Measurements from ENCODE around the gene MYO5A.
A peak's percentile ranks its signal among the peaks of the same experiment; 100 is the strongest.
"Not testable (repeated sequence)": the region's sequence is repeated elsewhere in the genome, so short reads cannot be mapped to it uniquely, and the experiment has no call there.

MYO5A gene

DNA sequence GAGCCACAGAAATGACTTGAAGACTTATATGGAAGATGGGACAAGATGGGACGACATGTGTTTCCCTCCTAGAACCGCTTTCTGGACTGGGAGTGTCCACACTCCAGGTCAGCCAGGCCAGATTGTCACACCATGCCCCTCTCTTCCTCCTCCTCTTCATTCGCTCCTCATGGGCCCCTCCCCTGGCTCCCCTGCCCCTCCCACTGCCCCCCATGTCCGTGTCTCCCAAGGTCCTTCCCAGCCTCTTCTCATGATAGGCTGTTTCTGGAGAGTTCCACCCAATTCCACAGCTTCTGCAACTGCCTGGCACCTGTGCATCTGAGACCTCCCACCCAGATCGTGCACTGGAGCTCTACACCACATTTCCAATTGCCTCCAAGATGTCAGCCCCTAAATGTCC lies 239.7 kb downstream of the MYO5A start:
- no peak for DNase-seq (ENCODE audit: low read depth, low spot score)

DNA sequence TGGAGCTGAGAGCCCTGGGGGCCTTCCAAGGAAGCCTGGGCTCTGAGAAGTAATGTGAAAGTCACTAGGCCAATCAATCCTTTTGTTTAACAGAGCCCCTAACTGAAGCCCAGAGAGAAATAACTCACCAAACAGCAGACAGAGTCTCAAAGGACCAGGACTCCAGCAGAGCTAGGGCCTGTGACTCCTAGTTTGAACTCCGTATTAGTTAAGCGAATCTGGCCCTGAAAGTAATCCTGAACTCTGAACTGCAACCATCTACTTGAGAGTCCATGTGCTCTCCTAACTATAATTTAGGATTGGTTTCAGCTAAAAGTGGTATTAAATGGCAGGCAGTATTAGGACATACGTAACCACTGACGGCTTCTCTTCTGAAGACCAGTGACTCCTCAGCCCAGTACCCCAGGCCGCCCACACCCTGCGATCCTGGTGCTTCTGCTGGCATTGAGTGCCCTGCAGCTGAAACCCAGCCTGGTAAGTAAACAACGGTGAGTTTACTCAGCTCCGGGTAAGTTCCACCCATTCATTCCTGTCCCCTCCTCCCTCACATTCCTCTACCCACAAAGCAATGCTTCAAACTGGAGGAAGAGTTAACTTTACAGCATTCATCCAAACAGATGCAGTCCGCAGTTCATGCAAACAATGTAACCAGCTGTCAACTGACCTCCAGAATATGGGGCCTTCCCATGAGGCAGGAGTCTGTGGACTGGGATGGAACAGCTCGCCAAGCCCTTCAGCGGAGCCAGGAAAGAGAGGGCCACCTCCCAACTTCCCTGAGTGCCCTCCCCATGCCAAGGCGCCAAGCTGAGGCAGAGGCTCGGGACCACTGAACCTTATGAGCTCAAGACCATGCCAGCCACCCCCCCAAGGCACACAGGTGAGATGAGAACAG lies 240.4 kb downstream of the MYO5A start:
- DNase-seq (ENCODE audit: low read depth, low spot score), result peak; percentile 76

DNA sequence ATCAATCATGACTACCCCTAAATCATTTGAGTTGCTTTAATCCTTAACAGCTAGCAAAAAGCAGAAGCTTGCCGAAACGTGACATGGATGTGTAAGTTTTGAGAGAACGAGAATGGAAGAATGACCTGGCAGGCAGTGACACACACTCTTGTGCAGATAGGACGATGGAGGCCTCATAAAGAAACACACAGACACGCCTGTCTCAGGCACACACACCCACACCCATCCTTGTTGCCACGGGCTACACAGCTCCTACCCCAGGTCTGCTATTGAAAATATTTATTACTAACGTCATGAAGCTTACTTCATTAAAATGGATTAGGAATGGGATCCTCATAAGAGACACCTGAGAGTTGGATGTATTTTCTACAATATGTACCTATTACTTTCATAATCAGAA lies 241.6 kb downstream of the MYO5A start:
- DNase-seq (ENCODE audit: low read depth, low spot score), result no peak

DNA sequence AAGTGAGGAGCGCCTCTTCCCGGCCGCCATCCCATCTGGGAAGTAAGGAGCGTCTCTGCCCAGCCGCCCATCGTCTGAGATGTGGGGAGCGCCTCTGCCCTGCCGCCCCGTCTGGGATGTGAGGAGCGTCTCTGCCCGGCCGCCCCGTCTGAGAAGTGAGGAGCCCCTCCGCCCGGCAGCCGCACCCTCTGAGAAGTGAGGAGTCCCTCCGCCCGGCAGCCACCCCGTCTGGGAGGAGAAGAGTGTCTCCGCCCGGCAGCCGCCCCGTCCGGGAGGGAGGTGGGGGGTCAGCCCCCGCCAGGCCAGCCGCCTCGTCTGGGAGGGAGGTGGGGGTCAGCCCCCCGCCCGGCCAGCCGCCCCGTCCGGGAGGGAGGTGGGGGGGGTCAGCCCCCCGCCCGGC lies 242.7 kb downstream of the MYO5A start:
- DNase-seq (ENCODE audit: low read depth, low spot score), result not testable (repeated sequence)

DNA sequence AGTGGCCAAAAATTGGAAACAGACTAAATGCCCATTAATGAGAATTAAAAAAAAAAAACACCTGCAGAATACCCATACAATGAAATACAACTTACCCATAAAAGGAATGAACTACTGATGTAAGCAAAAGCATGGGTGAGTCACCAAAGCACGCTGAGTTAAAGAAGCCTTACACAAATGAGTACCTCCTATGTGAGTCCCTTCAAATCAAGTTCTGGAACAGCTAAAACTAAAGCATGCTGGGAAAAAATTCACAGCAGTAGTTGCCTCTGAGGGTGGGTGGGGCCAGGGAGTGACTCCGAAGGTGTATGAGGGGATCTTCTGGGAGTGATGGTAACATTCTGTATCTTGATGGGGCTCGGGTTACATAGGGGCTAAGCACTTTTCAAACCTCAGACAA lies 244.5 kb downstream of the MYO5A start:
- no peak for DNase-seq (ENCODE audit: low read depth, low spot score)

DNA sequence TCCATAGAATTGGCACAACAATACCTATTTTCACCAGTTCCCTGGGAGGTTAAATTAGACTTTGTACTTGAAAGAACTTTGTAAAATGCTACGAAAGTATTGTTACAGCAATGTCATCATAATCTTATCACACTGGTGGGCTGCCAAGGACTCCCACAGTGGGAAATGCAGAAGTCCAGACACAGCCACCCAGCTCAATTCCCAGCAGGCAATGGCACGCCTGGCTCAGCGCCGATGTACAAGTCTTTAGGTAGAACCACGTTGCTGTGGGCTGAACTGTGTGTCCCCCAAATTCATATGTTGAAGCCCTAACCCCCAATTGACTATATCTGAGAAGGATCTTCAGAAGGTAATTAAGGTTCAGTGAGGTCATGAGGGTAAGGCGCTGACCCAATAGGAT lies 245.4 kb downstream of the MYO5A start:
- no peak for DNase-seq (ENCODE audit: low read depth, low spot score)

DNA sequence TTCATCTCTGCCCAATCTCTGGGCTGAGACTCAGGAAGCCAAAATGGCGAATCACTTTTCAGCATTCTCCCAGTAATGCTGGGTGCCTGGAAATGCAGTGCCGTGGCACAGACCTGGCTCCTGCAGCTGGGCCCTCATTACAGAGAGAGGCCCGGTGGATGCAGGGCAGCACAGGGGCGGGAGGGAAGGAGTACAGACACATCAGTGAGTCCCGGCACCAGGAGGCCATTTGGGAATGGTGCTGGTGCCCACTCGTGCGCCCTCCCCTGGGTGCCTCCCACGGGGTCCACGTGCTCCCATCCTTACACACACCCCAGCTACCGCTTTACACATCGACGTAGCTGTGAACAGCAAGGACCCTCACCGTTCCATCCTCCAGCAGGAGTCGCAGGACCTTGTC lies 246.3 kb downstream of the MYO5A start:
- no peak for DNase-seq (ENCODE audit: low read depth, low spot score)

DNA sequence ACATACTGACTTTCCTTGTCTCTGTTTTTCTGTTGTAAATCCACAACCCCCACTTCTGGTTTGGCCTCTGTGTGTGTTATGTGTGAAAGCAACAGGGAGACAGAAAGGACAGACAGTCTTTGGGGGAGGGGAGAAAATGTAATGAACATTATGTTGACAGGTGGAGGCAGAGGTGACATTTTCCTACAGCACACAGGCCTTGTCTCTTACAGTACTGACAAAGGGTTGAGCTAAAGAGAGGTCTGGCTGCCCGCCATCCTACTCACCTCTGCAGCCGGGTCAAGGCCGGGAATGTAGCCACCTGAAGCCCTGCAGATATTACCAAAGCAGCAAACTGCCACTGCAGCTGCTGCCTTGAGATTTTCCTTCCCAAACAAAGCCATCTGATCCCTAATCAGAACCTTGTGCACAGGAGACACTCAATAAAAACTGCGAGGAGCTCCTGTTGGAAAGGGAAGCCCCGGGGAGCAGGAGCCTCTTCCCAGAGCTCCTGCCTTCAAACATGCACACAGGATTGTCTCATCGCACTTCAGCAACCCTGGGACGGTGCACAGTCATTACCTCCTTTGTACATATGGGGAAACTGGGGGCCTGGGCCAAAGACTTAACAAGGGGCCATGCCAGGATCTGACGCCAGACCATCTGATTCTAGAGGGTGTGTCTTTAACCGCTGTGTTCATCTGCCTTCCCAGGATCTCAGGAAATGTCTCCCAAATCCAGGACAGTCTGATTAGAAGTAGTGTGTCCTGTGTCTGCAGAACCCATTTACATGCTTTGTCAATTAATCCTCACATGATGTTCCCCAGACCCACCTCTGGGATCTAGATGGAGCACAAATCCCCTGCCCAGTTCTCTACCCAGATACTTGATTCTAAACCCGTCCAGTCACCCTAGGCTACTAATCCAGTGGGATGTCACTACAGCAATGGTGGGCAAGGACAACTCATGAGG lies 247.3 kb downstream of the MYO5A start:
- no peak for DNase-seq (ENCODE audit: low read depth, low spot score)

DNA sequence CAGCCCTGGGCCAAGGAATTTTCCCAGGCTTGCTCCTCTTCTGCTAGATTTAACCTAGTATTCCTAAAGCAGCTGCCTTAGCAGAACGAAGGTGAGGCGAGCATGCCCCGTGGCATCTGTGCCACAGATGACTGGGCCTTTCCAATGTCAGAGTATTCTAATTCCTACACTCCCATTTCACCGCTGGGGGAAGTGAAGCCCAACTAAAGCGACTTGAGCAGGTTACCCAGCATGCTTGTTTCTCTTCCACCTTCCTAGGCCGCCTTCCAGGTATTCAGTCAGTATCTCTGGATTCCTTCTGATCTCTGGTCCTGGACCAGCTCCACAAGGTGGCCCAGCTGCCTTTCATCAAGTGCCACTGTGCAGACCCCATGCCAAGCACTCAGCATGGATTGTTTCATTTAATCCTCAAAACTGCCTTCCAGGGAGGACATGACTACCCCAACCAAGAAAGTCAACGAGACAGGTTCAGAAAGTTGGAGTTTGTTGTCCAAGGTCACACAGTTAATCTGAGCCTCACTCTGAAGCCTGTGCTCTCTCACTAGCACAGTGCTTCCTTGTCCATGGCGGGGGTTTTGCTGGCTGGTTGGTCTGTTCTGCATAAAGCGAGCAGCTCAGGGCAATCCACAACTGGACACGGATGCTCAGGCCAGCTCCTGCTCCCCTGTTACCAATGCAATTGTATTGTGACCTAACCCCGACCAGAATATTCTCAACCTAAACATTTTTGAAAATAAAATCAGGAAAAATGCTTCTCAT lies 248.2 kb downstream of the MYO5A start:
- no peak for DNase-seq (ENCODE audit: low read depth, low spot score)

DNA sequence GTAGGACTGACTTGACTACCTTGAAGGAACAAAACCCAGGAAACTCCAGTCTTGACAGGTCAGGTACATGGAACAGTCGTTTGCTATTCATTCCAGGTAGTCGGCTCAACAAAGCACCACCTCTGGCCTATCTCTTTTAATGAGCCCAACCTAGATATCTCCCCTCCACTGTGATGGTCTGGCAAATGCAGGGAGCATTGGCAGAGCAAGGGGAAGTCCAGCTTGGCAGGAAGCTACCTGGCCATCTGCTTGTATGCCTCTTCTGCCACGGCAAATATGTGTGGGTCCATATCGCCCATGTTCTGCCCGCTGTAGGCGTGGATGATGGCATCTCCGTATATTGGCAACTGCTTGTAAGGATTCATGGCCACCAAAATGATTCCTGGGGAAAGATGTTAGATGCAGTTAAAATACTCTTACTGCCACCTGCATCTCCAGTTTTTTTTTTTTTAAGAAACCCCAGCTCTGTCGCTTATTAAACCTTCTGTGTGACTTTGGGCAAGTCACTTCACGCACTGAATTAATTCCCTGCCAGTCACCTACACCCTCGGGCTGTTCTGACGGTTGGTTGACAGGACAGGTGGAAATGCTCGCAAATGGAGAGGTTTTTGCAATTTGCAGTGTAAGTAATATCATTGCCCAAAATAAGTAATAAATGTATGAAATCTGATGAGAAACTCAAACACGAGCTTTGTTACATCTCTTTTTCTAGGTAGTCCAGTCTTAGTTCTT lies 249.9 kb downstream of the MYO5A start:
- DNase-seq (ENCODE audit: low read depth, low spot score), result no peak

DNA sequence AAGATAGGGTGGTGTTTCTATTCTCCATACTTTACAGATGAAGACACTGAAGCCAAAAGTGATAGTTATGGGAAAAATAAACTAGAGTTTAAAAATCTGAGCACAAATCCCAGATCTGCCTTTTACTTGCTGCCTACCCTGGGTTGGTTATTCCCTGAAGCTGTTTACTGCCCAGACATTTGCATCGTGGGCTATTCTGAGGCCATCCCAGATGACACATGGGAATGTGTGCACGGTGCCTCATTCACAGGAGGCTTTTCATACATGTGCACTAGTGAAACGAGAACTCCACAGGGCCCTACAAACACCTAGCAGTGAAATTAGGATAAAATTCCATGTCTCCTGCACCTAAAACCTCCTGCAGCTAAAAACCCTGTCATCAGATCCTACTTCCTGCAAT lies 250.5 kb downstream of the MYO5A start:
- no peak for DNase-seq (ENCODE audit: low read depth, low spot score)

DNA sequence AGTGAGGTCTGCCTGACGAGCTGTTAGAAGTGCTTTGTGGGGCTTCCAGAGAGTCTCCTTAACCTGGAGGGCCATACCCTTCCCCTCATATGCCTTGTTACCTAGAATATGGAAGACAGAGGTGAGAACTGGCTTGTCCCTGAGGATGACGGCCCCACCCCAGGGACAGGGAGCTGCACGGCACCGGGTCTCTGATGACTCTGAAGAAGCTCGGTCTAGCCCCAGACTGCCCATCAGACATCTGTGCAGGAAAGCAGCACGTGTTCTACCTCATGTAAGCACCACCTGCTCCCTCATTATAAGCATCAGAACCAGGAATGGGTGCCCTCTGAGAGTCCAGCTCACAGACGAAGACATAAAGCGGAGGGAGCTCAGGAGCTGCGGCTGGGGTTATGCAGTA lies 251.1 kb downstream of the MYO5A start:
- DNase-seq (ENCODE audit: low read depth, low spot score), result no peak

DNA sequence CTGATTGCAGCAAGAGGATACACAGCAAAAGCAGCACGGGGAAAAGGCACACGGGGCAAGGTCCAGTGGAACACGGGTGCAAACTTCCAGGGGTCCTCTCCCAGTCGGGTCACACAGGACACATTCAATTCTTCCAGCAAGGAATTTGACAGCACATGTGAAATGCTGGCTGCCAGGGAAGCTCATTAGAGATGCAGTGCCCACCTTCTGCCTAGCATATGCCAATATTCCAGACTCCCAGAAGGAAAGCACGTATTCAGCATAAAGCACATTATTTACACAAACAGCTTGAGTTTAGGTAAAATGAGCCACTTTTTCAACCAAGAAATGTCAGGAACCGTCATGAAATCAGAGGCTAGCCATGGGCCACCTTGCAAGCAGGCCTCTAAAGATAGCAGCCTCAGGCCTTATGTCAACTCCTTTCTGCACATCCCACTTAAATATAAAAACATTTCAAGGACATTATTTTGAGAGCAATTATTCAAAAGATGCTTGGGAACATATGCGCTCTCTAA lies 252.4 kb downstream of the MYO5A start:
- DNase-seq (ENCODE audit: low read depth, low spot score), result no peak

DNA sequence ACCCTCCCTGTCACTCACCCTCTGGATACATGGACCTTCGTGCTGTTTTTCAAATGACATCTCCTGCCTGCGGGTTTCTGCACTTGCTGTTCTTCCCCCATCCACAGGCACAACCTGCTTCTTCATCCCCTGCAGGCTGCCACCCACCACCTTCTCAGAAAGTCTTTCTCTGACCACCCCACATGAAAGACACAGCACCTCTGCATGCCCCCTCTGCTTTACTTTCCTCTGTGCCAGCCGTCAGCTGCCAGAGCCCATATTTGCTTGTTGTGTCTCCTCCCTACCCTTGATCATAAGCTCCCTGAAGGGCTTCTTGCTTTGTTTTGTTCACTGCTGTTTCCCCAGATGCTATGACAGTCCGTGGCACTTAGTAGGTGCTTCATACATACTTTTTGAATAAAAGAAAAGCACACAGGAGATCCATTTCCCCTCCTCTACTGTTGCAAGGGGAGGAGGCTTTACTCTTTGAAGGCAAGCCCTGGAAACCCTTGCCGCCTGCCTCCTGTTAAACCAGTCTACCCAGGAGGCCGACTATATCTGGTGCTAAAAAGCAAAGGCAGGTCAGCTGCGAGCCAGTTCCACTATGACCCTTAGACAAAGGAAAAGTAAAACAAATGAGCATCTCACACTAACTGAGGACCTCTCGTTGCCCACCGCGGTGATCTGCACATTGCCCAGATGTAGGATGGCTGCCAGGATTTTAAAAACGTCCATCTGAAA lies 265.0 kb downstream of the MYO5A start:
- DNase-seq (ENCODE audit: low read depth, low spot score), result peak; percentile 10

DNA sequence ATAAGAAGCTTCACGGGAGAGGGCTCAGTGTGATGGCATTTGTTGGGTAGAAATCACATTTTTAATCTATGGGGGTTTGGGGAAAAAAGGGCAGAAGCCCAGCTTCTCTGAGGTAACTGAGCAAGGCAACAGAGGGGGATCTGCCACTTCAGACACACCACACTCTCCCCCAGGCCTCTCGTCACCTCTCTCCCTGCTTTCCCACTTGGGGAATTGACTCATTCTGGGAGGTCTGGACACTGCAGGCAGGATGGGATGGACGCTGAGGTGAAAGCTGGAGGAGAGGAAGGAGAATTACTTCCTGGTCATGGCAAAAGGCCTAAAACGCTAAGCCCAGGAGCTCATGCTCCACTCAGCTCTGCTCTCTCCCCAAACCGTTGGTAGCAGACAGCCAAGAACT lies 266.3 kb downstream of the MYO5A start:
- peak; percentile 36 for DNase-seq (ENCODE audit: low read depth, low spot score)

DNA sequence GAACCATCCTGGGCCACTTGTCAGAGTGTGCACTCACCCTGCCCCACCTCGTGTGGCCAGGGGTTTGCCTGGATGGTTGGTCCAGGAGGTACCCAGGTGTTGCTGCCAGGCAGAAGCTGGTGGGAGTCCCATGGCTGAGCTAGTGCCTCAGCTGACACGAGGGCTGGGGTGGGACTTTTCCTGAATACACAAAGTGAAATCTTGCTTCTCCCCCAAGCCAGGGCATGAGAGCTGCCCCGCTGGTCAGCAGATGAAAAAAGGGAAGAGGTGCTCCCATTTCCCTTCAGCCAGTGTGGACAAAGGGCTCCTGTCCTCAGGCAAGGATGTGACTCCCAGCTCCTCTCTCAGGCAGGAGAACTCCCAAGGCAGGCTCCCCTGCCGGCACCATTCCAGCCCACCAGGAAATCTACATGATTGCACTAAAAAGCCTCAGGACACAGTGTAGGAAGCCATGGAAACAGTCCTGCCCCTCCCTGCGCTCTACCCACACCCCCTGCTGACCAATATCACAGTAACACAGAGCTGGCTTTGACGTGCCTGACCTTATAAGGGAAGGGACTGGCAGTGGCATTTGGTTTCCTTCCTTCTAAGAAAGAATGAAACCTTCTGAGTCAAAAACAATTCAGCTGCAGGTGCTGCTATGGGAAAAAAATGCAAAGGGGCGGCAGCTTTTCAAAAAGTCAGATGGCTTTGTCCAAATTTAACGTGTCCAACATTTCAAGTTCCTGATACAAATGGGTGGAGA lies 267.0 kb downstream of the MYO5A start:
- peak; percentile 98 for DNase-seq (ENCODE audit: low read depth, low spot score)

DNA sequence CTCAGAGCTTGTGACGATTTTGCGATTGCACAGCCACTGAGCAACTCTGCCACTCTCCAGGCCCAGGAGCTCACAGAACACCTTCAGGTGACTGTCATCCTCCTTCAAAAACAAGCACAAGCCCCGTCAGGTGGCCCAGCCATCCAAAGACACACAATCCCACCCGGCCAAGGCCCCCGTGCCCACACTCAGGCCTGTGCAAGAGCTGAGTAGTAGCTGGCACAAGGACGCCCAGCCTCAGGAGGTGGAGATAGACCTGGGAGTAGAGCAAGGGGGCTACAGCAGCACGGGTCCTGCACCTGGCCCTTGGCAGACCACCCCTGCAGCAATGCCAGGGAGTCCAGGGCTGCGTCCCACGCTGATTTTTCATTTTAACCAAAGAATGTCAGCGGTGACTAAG lies 267.7 kb downstream of the MYO5A start:
- no peak for DNase-seq (ENCODE audit: low read depth, low spot score)

DNA sequence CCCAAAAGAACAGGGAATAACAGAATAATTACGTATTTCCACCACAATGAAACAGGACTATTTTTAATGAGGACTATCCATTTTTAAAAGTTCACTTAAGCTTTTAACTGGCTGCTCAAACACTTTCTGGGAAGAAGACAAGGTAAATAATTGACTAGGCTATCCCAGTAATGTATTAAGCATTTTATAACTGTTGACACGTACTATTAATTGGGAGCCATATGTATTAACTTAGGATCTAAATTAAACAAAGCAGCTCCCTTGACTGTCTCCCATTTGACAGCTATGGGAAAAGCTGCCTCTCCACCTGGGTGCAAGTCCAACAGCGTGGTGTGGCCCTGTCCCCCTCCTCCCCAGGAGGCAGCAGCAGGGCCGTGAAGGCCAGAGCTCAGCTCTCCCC lies 269.2 kb downstream of the MYO5A start:
- no peak for DNase-seq (ENCODE audit: low read depth, low spot score)

DNA sequence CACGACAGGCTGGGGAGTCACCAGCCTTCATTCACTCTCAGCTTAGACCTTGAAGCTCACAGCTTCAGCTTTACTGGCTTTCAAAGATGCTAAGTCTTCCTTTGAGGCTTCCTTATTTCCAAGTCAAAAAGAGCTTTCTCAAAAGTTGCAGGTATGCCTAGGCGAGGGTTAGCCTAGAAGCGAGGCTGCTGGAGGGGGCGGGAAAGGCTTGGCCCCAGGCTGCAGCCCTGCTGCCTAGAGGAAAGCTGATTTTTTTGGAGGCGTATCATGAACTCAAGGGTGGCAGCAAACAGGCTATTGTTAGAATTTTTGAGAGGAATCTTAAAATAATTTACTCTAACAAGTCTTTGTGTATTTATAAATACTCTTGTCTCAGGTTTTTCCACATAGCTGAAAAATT lies 270.2 kb downstream of the MYO5A start:
- peak; percentile 44 for DNase-seq (ENCODE audit: low read depth, low spot score)

DNA sequence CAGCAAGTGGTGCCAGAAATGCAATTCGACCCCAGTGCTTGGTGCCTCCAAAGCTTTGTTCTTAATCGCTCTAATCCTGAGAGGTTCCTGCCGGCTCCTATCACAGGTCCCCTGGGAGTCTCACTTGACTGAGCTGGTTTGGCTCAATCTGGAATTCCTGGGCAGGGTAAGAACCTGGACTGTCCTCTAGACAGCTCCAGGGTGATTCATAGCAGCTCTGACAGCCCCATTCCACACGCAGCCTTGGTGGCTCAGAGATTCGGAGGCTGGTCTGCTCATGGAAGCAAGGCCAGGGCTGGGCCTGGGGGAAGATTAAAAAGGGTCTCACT lies 271.0 kb downstream of the MYO5A start:
- DNase-seq (ENCODE audit: low read depth, low spot score), result peak; percentile 89

All from ELF-1 (cell line).